Activated T-helper 9 cell treated with anti-CD3 and anti-CD28 coated beads, Interleukin-2, amount 50 U/mL, for 16 hours (primary cell): Measurements from ENCODE around the gene TRPV2.
A peak's percentile ranks its signal among the peaks of the same experiment; 100 is the strongest.
"Not testable (repeated sequence)": the region's sequence is repeated elsewhere in the genome, so short reads cannot be mapped to it uniquely, and the experiment has no call there.

Experiments used
- DNase-seq: peaks from one replicate; pipeline ENCODE4 v3.0.0-alpha.2; 2020; ENCODE audit warnings: low read depth

TRPV2 gene

GRCh38 chr17:16415031-16415924 lies at the start of gene TRPV2:
TSS of gene TRPV2 (plus strand) at chr17:16415571. CDS start at chr17:16417669, 2,098 bp downstream.
- DNase-seq: no peak

GRCh38 chr17:16371742-16372141 lies 43.6 kb upstream of the TRPV2 start:
- DNase-seq: no peak

GRCh38 chr17:16374146-16374938 lies 41.0 kb upstream of the TRPV2 start:
- no peak for DNase-seq

- DNase-seq: no peak
Measured at GRCh38 chr17:16377941-16378341, 37.4 kb upstream of the TRPV2 start.

GRCh38 chr17:16378636-16379282 lies 36.6 kb upstream of the TRPV2 start:
- no peak for DNase-seq

GRCh38 chr17:16379654-16380053 lies 35.7 kb upstream of the TRPV2 start:
- DNase-seq: no peak

- DNase-seq: peak; percentile 91
Measured at GRCh38 chr17:16380640-16381495, 34.5 kb upstream of the TRPV2 start, which contains the start of gene UBB. TSS of gene UBB (plus strand) at chr17:16381091. CDS start at chr17:16381908, 817 bp downstream.

GRCh38 chr17:16381496-16381820 lies 33.9 kb upstream of the TRPV2 start:
- peak; percentile 18 for DNase-seq

- DNase-seq: no peak
Measured at GRCh38 chr17:16383216-16383615, 32.2 kb upstream of the TRPV2 start.

GRCh38 chr17:16383772-16384287 lies 31.5 kb upstream of the TRPV2 start:
- no peak for DNase-seq

GRCh38 chr17:16384557-16384956 lies 30.8 kb upstream of the TRPV2 start:
- DNase-seq: no peak

- not testable (repeated sequence) for DNase-seq
Measured at GRCh38 chr17:16386126-16386507, 29.3 kb upstream of the TRPV2 start.

GRCh38 chr17:16391451-16391850 lies 23.9 kb upstream of the TRPV2 start:
- DNase-seq: no peak

GRCh38 chr17:16392491-16392890 lies 22.9 kb upstream of the TRPV2 start:
- not testable (repeated sequence) for DNase-seq

- DNase-seq: not testable (repeated sequence)
Measured at GRCh38 chr17:16395887-16396286, 19.5 kb upstream of the TRPV2 start.

- DNase-seq: not testable (repeated sequence)
Measured at GRCh38 chr17:16396693-16397092, 18.7 kb upstream of the TRPV2 start.

- DNase-seq: no peak
Measured at GRCh38 chr17:16398270-16399267, 16.8 kb upstream of the TRPV2 start.

- DNase-seq: not testable (repeated sequence)
Measured at GRCh38 chr17:16403847-16404246, 11.5 kb upstream of the TRPV2 start.

GRCh38 chr17:16406742-16407674 lies 8.4 kb upstream of the TRPV2 start:
- no peak for DNase-seq
